Measurements from ENCODE around the gene MRPL21.

The MRPL21 gene

DNA sequence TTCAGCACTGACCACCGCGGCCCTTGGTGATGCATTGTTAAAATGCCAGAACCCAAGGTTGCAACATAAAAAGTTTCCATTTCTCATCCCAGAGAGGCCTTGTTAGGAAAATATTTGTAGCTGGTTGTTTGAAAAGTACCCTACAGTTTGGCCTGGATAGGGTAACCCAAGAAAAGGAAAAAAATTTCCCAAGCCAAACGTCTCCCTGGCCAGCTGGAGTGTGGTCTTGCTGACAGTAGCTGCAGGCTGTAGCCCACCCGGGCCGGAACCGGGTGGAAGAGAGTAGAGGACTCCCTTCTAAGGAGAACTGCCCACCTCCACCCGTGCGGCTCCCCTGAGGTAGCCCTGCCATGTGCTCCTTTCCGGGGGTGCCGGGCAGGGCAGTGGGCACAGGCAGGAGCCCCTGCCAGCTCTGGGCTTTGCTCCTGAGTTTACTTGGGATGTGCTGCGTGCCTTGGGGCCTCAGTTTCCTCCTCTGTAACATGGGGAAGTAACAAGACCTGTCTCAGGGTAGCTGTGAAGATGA, 38.5 kb upstream of the MRPL21 start:
- DNase-seq, result peak; percentile 44
- Histone ChIP-seq H2BK120ac (ENCODE audit: low read depth, low read length) (no peak overlapping the region), H3K4me1 (ENCODE audit: control insufficient read depth, insufficient read depth, low read depth, low read length) (peaks cover 6% of the 10 kb centered on the region), H3K27me3 (ENCODE audit: control insufficient read depth in 1 of 2, insufficient read depth in 1 of 2, low read length in 2 of 2) (no peaks in the 10 kb centered on the region), H3K4me2 (ENCODE audit: low read length, poor library complexity, severe bottlenecking) (no peak overlapping the region), H3K36me3 (ENCODE audit: control insufficient read depth in 1 of 2, insufficient read depth in 2 of 2, low read depth in 1 of 2, low read length in 2 of 2) (peaks cover 34 to 45% of the 10 kb centered on the region in 2 experiments), H3K4ac (ENCODE audit: low read depth in 1 of 2, low read length in 2 of 2) (no peak overlapping the region), H3K79me1 (replicated peaks; ENCODE audit: low read length, poor library complexity, severe bottlenecking) (no peaks in the 10 kb centered on the region), H3K18ac (ENCODE audit: low read depth in 1 of 2, low read length in 2 of 2) (no peak overlapping the region), H2BK5ac (ENCODE audit: low read depth, low read length, poor library complexity, severe bottlenecking) (no peak overlapping the region), H2BK15ac (ENCODE audit: low read depth, poor library complexity, severe bottlenecking) (no peak overlapping the region), H3K9ac (ENCODE audit: low read length) (no peak overlapping the region), H2BK12ac (ENCODE audit: low read length in 2 of 2) (no peak overlapping the region), H3K27ac (ENCODE audit: low read length, poor library complexity, severe bottlenecking) (no peak overlapping the region), H2AFZ (ENCODE audit: low read depth, low read length) (no peak overlapping the region), H3K23ac (ENCODE audit: low read length in 2 of 2) (no peak overlapping the region), H4K8ac (ENCODE audit: low read length) (no peak overlapping the region), H2AK5ac (ENCODE audit: low read length, severe bottlenecking) (no peak overlapping the region), H3K9me3 (ENCODE audit: control insufficient read depth, low read length) (no peaks in the 10 kb centered on the region), H3K14ac (ENCODE audit: low read length in 2 of 2) (no peak overlapping the region), H4K91ac (ENCODE audit: low read length) (no peak overlapping the region), H3K4me3 (ENCODE audit: insufficient read depth in 1 of 2, low read depth in 1 of 2, low read length in 2 of 2) (no peak overlapping the region)
- WGBS, result 86% methylated on average over 11 of the region's 11 CpGs

DNA sequence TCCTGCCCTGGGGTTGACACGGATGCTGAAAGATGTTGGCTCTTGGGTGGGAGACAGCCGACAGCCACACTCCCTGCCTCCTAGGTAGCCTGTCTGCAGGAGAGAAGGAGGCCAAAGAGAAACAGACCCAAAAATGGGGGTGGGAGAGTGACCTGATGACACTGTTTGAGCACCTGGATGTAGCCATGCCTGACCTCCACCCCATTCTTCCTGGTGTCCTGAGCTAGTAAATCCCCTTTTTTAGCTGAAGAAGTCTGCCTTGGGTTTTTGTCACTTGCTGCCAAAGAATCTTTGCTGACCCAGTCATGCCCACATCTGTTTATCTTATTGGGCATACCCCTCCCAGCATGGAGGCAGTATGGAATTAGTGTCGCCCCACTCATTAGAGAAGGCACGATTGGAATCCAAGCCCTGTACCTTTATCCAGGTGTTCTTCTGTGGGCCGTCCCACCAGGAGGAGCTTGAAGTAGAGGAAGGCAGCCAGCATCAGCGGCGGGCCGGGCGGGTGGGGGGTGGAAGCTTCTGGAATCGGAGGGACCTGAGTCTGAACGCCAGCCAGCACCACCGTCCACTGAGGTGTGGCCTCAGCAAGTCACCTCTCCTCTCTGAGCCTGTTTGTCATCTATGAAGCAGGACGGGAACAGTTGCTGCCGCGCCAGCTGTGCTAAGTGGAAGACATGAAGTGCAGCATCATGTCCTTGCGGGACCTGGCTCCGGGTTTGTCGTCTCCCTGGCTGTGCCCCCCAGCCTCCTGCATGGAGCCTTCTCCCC, 37.9 kb upstream of the MRPL21 start:
- no peak overlapping the region for H2BK12ac ChIP-seq (ENCODE audit: low read length in 2 of 2)
- no peak overlapping the region for H2BK5ac ChIP-seq (ENCODE audit: low read depth, low read length, poor library complexity, severe bottlenecking)
- H4K91ac ChIP-seq (ENCODE audit: low read length), result no peak overlapping the region
- no peak overlapping the region for H2AFZ ChIP-seq (ENCODE audit: low read depth, low read length)
- no peak for DNase-seq
- H4K8ac ChIP-seq (ENCODE audit: low read length), result no peak overlapping the region
- no peak overlapping the region for H3K4me3 ChIP-seq (ENCODE audit: insufficient read depth in 1 of 2, low read depth in 1 of 2, low read length in 2 of 2)
- no peak overlapping the region for H3K4ac ChIP-seq (ENCODE audit: low read depth in 1 of 2, low read length in 2 of 2)
- no peaks in the 10 kb centered on the region for H3K27me3 ChIP-seq (ENCODE audit: control insufficient read depth in 1 of 2, insufficient read depth in 1 of 2, low read length in 2 of 2)
- H3K18ac ChIP-seq (ENCODE audit: low read depth in 1 of 2, low read length in 2 of 2), result no peak overlapping the region
- no peak overlapping the region for H2BK15ac ChIP-seq (ENCODE audit: low read depth, poor library complexity, severe bottlenecking)
- no peak overlapping the region for H3K23ac ChIP-seq (ENCODE audit: low read length in 2 of 2)
- peaks cover 3% of the 10 kb centered on the region for H3K4me1 ChIP-seq (ENCODE audit: control insufficient read depth, insufficient read depth, low read depth, low read length)
- no peaks in the 10 kb centered on the region for H3K9me3 ChIP-seq (ENCODE audit: control insufficient read depth, low read length)
- H3K79me1 ChIP-seq (replicated peaks; ENCODE audit: low read length, poor library complexity, severe bottlenecking), result no peaks in the 10 kb centered on the region
- H2BK120ac ChIP-seq (ENCODE audit: low read depth, low read length), result no peak overlapping the region
- no peak overlapping the region for H3K14ac ChIP-seq (ENCODE audit: low read length in 2 of 2)
- 89% methylated on average over 18 of the region's 18 CpGs for WGBS
- H3K36me3 ChIP-seq (ENCODE audit: control insufficient read depth in 1 of 2, insufficient read depth in 2 of 2, low read depth in 1 of 2, low read length in 2 of 2), result peaks cover 40 to 52% of the 10 kb centered on the region in 2 experiments
- H3K4me2 ChIP-seq (ENCODE audit: low read length, poor library complexity, severe bottlenecking), result no peak overlapping the region
- no peak overlapping the region for H3K9ac ChIP-seq (ENCODE audit: low read length)
- no peak overlapping the region for H2AK5ac ChIP-seq (ENCODE audit: low read length, severe bottlenecking)
- no peak overlapping the region for H3K27ac ChIP-seq (ENCODE audit: low read length, poor library complexity, severe bottlenecking)

GRCh38 chr11:68940651-68941323, 37.2 kb upstream of the MRPL21 start:
- Histone ChIP-seq H2BK12ac (ENCODE audit: low read length in 2 of 2) (no peak overlapping the region), H3K9ac (ENCODE audit: low read length) (no peak overlapping the region), H2BK15ac (ENCODE audit: low read depth, poor library complexity, severe bottlenecking) (no peak overlapping the region), H4K91ac (ENCODE audit: low read length) (no peak overlapping the region), H3K4ac (ENCODE audit: low read depth in 1 of 2, low read length in 2 of 2) (no peak overlapping the region), H2AFZ (ENCODE audit: low read depth, low read length) (no peak overlapping the region), H4K8ac (ENCODE audit: low read length) (no peak overlapping the region), H2BK5ac (ENCODE audit: low read depth, low read length, poor library complexity, severe bottlenecking) (no peak overlapping the region), H3K4me3 (ENCODE audit: insufficient read depth in 1 of 2, low read depth in 1 of 2, low read length in 2 of 2) (no peak overlapping the region), H3K36me3 (ENCODE audit: control insufficient read depth in 1 of 2, insufficient read depth in 2 of 2, low read depth in 1 of 2, low read length in 2 of 2) (peaks cover 48 to 59% of the 10 kb centered on the region in 2 experiments), H3K79me1 (replicated peaks; ENCODE audit: low read length, poor library complexity, severe bottlenecking) (no peaks in the 10 kb centered on the region), H3K27me3 (ENCODE audit: control insufficient read depth in 1 of 2, insufficient read depth in 1 of 2, low read length in 2 of 2) (no peaks in the 10 kb centered on the region), H3K23ac (ENCODE audit: low read length in 2 of 2) (no peak overlapping the region), H3K9me3 (ENCODE audit: control insufficient read depth, low read length) (no peaks in the 10 kb centered on the region), H3K18ac (ENCODE audit: low read depth in 1 of 2, low read length in 2 of 2) (no peak overlapping the region), H3K14ac (ENCODE audit: low read length in 2 of 2) (no peak overlapping the region), H3K4me2 (ENCODE audit: low read length, poor library complexity, severe bottlenecking) (no peak overlapping the region), H3K4me1 (ENCODE audit: control insufficient read depth, insufficient read depth, low read depth, low read length) (peaks cover 3% of the 10 kb centered on the region), H3K27ac (ENCODE audit: low read length, poor library complexity, severe bottlenecking) (no peak overlapping the region), H2BK120ac (ENCODE audit: low read depth, low read length) (no peak overlapping the region), H2AK5ac (ENCODE audit: low read length, severe bottlenecking) (no peak overlapping the region)
- DNase-seq, result no peak
- WGBS, result 95% methylated on average over 18 of the region's 20 CpGs

Data from mesenchymal stem cell (in vitro differentiated cells and primary cell).